ENCODE measurements around the gene STARD3. TPM values are rescaled to one million over a fixed set of nuclear protein-coding genes. Genes with fewer than 3 reads are reported as not detected.

STARD3 gene
- total and polyA plus RNA-seq, 9 of the 15 experiments (the other 6 are each of a cell fraction or from before 2014, with no cell fraction given), result 0.63 to 87.0 (median 46.0) TPM

DNA sequence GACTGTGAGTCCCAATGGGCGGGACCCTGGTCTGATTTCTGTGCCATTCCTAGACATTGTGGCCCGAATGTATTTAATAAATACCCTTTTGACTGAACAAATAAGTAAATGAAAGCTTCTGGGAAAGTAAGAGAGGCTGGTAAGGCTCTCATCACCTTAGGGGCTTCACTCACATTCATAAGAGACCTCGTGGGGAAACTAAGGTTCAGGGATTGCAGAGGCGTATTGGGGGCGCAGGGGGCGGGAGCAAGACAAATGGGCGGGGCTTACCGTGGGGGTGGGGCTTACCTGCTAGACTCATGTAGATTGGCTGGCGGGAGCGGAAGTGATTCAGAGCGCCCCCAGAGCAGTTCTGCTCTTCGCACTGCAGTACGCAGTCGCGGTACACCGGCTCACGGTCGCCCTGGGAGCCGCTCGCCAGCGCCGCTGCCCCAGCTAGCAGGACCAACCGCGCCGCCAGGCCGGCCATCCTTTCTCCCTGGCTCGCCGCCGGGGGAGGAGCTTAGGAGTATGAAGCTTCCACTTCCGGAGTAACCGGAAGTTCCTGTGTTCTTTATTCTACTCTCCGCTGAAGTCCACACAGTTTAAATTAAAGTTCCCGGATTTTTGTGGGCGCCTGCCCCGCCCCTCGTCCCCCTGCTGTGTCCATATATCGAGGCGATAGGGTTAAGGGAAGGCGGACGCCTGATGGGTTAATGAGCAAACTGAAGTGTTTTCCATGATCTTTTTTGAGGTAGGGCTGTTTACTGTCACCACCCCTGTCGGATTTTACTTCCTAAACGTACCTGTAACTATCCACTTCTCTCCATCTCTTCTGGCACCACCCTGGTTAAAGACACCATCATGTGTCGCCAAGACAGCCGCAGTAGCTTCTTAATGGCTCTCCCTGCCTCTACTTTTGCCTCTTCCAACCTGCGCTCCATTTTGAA is 50.9 kb downstream of the STARD3 start, which contains the start of gene PGAP3 (continued):
- TF ChIP-seq, protein P1, sequence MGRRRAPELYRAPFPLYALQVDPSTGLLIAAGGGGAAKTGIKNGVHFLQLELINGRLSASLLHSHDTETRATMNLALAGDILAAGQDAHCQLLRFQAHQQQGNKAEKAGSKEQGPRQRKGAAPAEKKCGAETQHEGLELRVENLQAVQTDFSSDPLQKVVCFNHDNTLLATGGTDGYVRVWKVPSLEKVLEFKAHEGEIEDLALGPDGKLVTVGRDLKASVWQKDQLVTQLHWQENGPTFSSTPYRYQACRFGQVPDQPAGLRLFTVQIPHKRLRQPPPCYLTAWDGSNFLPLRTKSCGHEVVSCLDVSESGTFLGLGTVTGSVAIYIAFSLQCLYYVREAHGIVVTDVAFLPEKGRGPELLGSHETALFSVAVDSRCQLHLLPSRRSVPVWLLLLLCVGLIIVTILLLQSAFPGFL (CRISPR knock-in tag; IDR thresholded peaks at IDR 0.05), result no peak
- no peak for TF ChIP-seq ARID2 (IDR thresholded peaks at IDR 0.05)
- TF ChIP-seq ZNF830 (CRISPR knock-in tag; IDR thresholded peaks at IDR 0.05), result no peak
- no peak for TF ChIP-seq MYBL2 (IDR thresholded peaks at IDR 0.05; ENCODE audit: low read depth)
- no peak for TF ChIP-seq MYBL2 (CRISPR knock-in tag; IDR thresholded peaks at IDR 0.05; ENCODE audit: borderline replicate concordance)
- TF ChIP-seq, protein P2, sequence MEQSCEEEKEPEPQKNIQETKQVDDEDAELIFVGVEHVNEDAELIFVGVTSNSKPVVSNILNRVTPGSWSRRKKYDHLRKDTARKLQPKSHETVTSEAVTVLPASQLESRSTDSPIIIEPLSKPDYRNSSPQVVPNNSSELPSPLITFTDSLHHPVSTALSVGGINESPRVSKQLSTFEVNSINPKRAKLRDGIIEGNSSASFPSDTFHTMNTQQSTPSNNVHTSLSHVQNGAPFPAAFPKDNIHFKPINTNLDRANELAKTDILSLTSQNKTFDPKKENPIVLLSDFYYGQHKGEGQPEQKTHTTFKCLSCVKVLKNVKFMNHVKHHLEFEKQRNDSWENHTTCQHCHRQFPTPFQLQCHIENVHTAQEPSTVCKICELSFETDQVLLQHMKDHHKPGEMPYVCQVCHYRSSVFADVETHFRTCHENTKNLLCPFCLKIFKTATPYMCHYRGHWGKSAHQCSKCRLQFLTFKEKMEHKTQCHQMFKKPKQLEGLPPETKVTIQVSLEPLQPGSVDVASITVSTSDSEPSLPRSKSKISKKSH (CRISPR knock-in tag; IDR thresholded peaks at IDR 0.05), result no peak
- TF ChIP-seq CCNT2 (IDR thresholded peaks at IDR 0.05; ENCODE audit: borderline replicate concordance, extremely low read depth, insufficient read length, low read depth, low read length), result peak; percentile 55
- no peak for TF ChIP-seq CHD2 (IDR thresholded peaks at IDR 0.05; ENCODE audit: low read depth, low read length)
- TF ChIP-seq MECOM (CRISPR knock-in tag; IDR thresholded peaks at IDR 0.05), result no peak
- no peak for TF ChIP-seq KAT2B (IDR thresholded peaks at IDR 0.05; ENCODE audit: low read depth, low read length)
- TF ChIP-seq SMAD4 (CRISPR knock-in tag; conservative IDR thresholded peaks at IDR 0.05), result peak; percentile 59
- TF ChIP-seq KAT8 (IDR thresholded peaks at IDR 0.05; ENCODE audit: low read depth), result no peak
- TF ChIP-seq PCBP1 (IDR thresholded peaks at IDR 0.05; ENCODE audit: low read depth, low read length, poor library complexity, severe bottlenecking), result no peak
- no peak for TF ChIP-seq TCF3 (CRISPR knock-in tag; IDR thresholded peaks at IDR 0.05)
- TF ChIP-seq TEAD4 (IDR thresholded peaks at IDR 0.05; ENCODE audit: low read length), result no peak
- no peak for TF ChIP-seq TEAD4 (CRISPR knock-in tag; IDR thresholded peaks at IDR 0.05; ENCODE audit: borderline replicate concordance)
- TF ChIP-seq SMAD1 (IDR thresholded peaks at IDR 0.05; ENCODE audit: low read depth, low read length, partially characterized antibody), result no peak
